ENCODE measurements around the gene BLOC1S4. TPM values are rescaled to one million over a fixed set of nuclear protein-coding genes. Genes with fewer than 3 reads are reported as not detected.
A peak's percentile ranks its signal among the peaks of the same experiment; 100 is the strongest.

BLOC1S4 gene
- total RNA-seq, 1 experiment from 2014 or later = 14.0 TPM

DNA sequence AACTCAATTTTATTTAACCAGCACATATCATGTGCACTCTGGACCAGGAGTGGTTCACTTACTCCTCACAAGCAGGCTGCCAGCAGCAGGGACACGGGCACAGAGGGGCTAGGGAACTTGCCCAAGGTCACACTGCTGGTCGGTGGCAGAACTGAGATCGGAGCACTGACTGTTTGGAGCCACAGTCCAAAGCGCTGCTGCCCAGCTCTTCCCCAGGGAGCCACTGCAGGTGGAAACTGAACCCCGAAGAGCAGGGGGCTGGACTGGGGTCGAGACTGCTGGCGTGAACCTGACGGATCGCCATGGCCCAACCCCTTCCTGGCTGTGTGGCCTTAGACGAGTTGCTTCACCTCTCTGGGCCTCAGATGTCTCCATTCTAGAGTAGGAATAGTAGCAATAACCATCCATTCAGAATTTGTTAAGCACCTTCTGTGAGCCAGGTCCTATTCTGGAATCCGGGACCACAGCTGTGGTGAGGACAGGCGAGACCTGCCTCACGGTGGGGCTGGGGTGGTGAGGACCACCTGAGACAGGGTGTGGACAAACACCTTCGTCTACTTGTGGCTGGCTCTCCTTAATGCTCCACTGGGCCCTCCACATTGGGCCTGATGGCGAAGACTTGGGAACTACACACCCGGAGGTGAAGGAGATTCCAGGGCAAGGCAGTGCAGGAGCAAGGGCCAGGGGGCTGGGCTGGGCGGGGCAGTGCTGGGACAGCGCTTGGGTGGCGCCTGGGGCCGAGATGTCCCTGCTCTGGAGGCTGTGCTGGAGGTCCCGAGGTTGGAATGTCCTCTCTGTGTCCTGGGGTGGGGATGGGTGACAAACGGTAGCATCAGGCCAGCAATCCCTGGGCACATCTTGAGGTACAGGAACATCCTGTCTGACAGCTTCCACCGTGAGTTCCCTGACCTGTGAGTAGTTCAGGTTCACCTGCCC lies 34.6 kb downstream of the BLOC1S4 start:
- Histone ChIP-seq H2AFZ (ENCODE audit: low read length) (peak overlapping the region; percentile 56; the same call in 1 of the 2 replicates), H4K20me1 (ENCODE audit: low read length) (no peaks in the 10 kb centered on the region), H3K27ac (ENCODE audit: low read length) (peak overlapping the region; percentile 88), H3K9ac (ENCODE audit: low read length) (peak overlapping the region; percentile 48), H3K36me3 (ENCODE audit: low read depth, low read length) (no peaks in the 10 kb centered on the region), H3K27me3 (ENCODE audit: low read length) (no peaks in the 10 kb centered on the region), H3K79me2 (ENCODE audit: low read length) (no peaks in the 10 kb centered on the region), H3K4me1 (ENCODE audit: insufficient read depth, low read length) (peaks cover 57% of the 10 kb centered on the region), H3K9me2 (replicated peaks; ENCODE audit: low read length) (no peaks in the 10 kb centered on the region), H3K4me2 (ENCODE audit: low read length) (peak overlapping the region; percentile 60), H3F3A (ENCODE audit: low read length, unreplicated experiment) (no peaks in the 10 kb centered on the region), H3K4me3 (ENCODE audit: low read length) (no peak overlapping the region), H3K9me3 (ENCODE audit: low read length) (no peaks in the 10 kb centered on the region)
- TF ChIP-seq EZH2phosphoT487 (IDR thresholded peaks at IDR 0.05; ENCODE audit: borderline replicate concordance, low read length) (no peak), EZH2 (IDR thresholded peaks at IDR 0.05; ENCODE audit: low read length, unreplicated experiment) (no peak)
- TF ChIP-seq, protein P1, sequence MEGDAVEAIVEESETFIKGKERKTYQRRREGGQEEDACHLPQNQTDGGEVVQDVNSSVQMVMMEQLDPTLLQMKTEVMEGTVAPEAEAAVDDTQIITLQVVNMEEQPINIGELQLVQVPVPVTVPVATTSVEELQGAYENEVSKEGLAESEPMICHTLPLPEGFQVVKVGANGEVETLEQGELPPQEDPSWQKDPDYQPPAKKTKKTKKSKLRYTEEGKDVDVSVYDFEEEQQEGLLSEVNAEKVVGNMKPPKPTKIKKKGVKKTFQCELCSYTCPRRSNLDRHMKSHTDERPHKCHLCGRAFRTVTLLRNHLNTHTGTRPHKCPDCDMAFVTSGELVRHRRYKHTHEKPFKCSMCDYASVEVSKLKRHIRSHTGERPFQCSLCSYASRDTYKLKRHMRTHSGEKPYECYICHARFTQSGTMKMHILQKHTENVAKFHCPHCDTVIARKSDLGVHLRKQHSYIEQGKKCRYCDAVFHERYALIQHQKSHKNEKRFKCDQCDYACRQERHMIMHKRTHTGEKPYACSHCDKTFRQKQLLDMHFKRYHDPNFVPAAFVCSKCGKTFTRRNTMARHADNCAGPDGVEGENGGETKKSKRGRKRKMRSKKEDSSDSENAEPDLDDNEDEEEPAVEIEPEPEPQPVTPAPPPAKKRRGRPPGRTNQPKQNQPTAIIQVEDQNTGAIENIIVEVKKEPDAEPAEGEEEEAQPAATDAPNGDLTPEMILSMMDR (conservative IDR thresholded peaks at IDR 0.05; ENCODE audit: low read depth, low read length) = no peak
- BruUV-seq (replicated peaks) = no TSS peak
- POLR2A ChIA-PET (ENCODE audit: unreplicated experiment) = no interaction called here
- CTCF ChIA-PET = no interaction called here
- DNase-seq (peak; percentile 61), ATAC-seq (no peak)
- intact Hi-C loops (cut with micrococcal nuclease) = no loop called here

DNA sequence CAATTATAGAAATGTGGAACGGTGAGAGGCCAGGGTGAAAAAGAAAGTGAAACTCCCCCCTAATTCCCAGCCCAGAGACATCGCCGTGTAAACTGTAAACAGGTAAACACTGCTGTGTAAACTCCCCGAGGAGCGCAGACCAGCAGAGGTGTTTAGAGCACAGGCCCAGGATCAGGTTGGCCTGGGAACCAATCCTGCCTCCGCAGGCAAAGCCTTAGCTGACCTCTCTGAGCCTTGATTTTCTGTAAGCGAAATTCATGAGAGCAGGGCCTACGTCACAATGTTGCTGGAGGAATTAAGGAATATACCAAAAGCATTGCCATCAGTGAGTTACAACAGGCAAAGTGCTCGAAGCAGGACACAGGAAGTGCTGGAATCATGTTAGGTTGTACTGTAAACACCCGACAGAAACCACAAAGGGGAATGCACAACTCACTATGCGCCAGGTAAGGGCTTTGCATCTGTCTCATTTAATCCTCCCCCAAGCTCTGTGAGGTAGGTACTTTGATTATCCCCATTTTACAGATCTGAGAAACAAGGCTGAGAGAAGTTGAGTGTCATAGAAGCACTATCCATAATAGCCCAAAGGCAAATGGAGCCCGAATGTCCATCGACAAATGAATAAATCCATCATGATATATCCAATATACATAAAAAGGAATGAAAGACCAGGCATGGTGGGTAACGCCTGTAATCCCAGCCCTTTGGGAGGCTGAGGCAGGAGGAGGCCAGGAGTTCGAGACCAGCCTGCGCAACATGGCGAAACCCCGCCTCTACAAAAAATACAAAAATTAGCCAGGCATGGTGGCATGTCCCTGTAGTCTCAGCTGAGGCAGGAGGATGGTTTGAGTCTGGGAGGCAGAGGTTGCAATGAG lies 35.9 kb downstream of the BLOC1S4 start:
- peak overlapping the region; percentile 56 for H2AFZ ChIP-seq (ENCODE audit: low read length)
- H3K4me2 ChIP-seq (ENCODE audit: low read length) = peak overlapping the region; percentile 60
- no peaks in the 10 kb centered on the region for H4K20me1 ChIP-seq (ENCODE audit: low read length)
- intact Hi-C loops (cut with micrococcal nuclease) = no loop called here
- peak overlapping the region; percentile 88 for H3K27ac ChIP-seq (ENCODE audit: low read length)
- ChIA-PET CTCF (no interaction called here), POLR2A (ENCODE audit: unreplicated experiment) (no interaction called here)
- no peaks in the 10 kb centered on the region for H3F3A ChIP-seq (ENCODE audit: low read length, unreplicated experiment)
- BruUV-seq (replicated peaks) = no TSS peak
- peaks cover 51% of the 10 kb centered on the region for H3K4me1 ChIP-seq (ENCODE audit: insufficient read depth, low read length)
- TF ChIP-seq, protein P1 (conservative IDR thresholded peaks at IDR 0.05; ENCODE audit: low read depth, low read length) = no peak
- TF ChIP-seq EZH2 (IDR thresholded peaks at IDR 0.05; ENCODE audit: low read length, unreplicated experiment) (no peak), EZH2phosphoT487 (IDR thresholded peaks at IDR 0.05; ENCODE audit: borderline replicate concordance, low read length) (no peak)
- no peaks in the 10 kb centered on the region for H3K36me3 ChIP-seq (ENCODE audit: low read depth, low read length)
- H3K9me3 ChIP-seq (ENCODE audit: low read length) = no peaks in the 10 kb centered on the region
- H3K4me3 ChIP-seq (ENCODE audit: low read length) = peak overlapping the region; percentile 19; the same call in 1 of the 2 replicates
- H3K9me2 ChIP-seq (replicated peaks; ENCODE audit: low read length) = no peaks in the 10 kb centered on the region
- H3K27me3 ChIP-seq (ENCODE audit: low read length) = no peaks in the 10 kb centered on the region
- peak overlapping the region; percentile 38 for H3K9ac ChIP-seq (ENCODE audit: low read length)
- no peaks in the 10 kb centered on the region for H3K79me2 ChIP-seq (ENCODE audit: low read length)
- peak; percentile 34 for DNase-seq
- no peak for ATAC-seq
